Neural progenitor cell (in vitro differentiated cells): Measurements from ENCODE around the gene FOLR2. TPM values are rescaled to one million over a fixed set of nuclear protein-coding genes. Genes with fewer than 3 reads are reported as not detected.
A peak's percentile ranks its signal among the peaks of the same experiment; 100 is the strongest.

Experiments used
- DNase-seq: peaks from one replicate; pipeline ENCODE4 v3.0.0-alpha.2; 2016; ENCODE audit warnings: low spot score
- H2AFZ ChIP-seq: fragments of 200-600 bp; sonication (generic); replicated peaks from 2 replicates; pipeline ENCODE4 v1.6.1; 2016; ENCODE audit warnings: antibody characterized with exemption
- H3F3A ChIP-seq: fragments of 200-600 bp; sonication (generic); 2 replicates; pipeline ENCODE4 v1.6.1; 2016; ENCODE audit warnings: antibody characterized with exemption, low read depth
- H3K27ac ChIP-seq: fragments of 200-600 bp; sonication (generic); 2 replicates; pipeline ENCODE4 v1.5.1; 2016; ENCODE audit warnings: mild to moderate bottlenecking
- H3K27me3 ChIP-seq: fragments of 200-600 bp; sonication (generic); 2 replicates; pipeline ENCODE4 v1.6.1; 2016; ENCODE audit warnings: mild to moderate bottlenecking, moderate library complexity
- H3K36me3 ChIP-seq: fragments of 200-600 bp; sonication (generic); 2 replicates; pipeline ENCODE4 v1.5.1; 2016
- H3K4me1 ChIP-seq: fragments of 200-600 bp; sonication (generic); 2 replicates; pipeline ENCODE4 v1.6.1; 2016; ENCODE audit warnings: mixed run types
- H3K4me2 ChIP-seq: fragments of 200-600 bp; sonication (generic); 2 replicates; pipeline ENCODE4 v1.6.1; 2016
- H3K4me3 ChIP-seq: fragments of 200-600 bp; sonication (generic); 2 replicates; pipeline ENCODE4 v1.5.1; 2016
- H3K79me2 ChIP-seq: fragments of 200-600 bp; sonication (generic); 2 replicates; pipeline ENCODE4 v1.6.1; 2016; ENCODE audit warnings: low read depth
- H3K9ac ChIP-seq: fragments of 200-600 bp; sonication (generic); 2 replicates; pipeline ENCODE4 v1.6.1; 2016
- H3K9me3 ChIP-seq: fragments of 200-600 bp; sonication (generic); 2 replicates; pipeline ENCODE4 v1.5.1; 2016; ENCODE audit warnings: low read depth
- H4K20me1 ChIP-seq: fragments of 200-600 bp; sonication (generic); 2 replicates; pipeline ENCODE4 v1.6.1; 2016; ENCODE audit warnings: low read depth
- H3K27ac Mint-ChIP-seq: 3 replicates; pipeline ENCODE4 v1.8.0; 2021; ENCODE audit warnings: mixed read lengths
- H3K27me3 Mint-ChIP-seq: 2 replicates; pipeline ENCODE4 v1.8.0; 2022; ENCODE audit warnings: low read depth, mild to moderate bottlenecking, inconsistent platforms, moderate library complexity, mixed read lengths; ENCODE audit not compliant: insufficient read depth
- H3K36me3 Mint-ChIP-seq: 3 replicates; pipeline ENCODE4 v1.8.0; 2021; ENCODE audit warnings: mixed read lengths
- H3K4me1 Mint-ChIP-seq: 3 replicates; pipeline ENCODE4 v1.8.0; 2021; ENCODE audit warnings: mixed read lengths
- H3K4me3 Mint-ChIP-seq: 3 replicates; pipeline ENCODE4 v1.8.0; 2021; ENCODE audit warnings: mild to moderate bottlenecking, moderate library complexity, mixed read lengths
- H3K9me3 Mint-ChIP-seq: 3 replicates; pipeline ENCODE4 v1.8.0; 2020; ENCODE audit warnings: mixed read lengths
- CTCF ChIP-seq: fragments of 200-600 bp; sonication (generic); IDR thresholded peaks from 2 replicates; pipeline ENCODE4 v1.5.1; 2017; ENCODE audit warnings: antibody characterized with exemption, mild to moderate bottlenecking
- EZH2 ChIP-seq: fragments of 200-600 bp; sonication (generic); IDR thresholded peaks from 2 replicates; pipeline ENCODE4 v1.6.1; 2017; ENCODE audit warnings: antibody characterized with exemption, mild to moderate bottlenecking, moderate library complexity
- EZH2phosphoT487 ChIP-seq: fragments of 200-600 bp; sonication (generic); IDR thresholded peaks from 2 replicates; pipeline ENCODE4 v1.6.1; 2017; ENCODE audit warnings: antibody characterized with exemption
- total RNA-seq: library from RNA; depleted of rRNA; stranded (reverse); fragments of >200 nt; gene quantifications from 2 replicates; pipeline ENCODE4 v1.2.3, GENCODE V29; 2015; ENCODE audit warnings: low replicate concordance

Gene FOLR2
- total RNA-seq, 1 donor from 2014 or later, result not detected

- H3K27me3 Mint-ChIP-seq, result peaks cover 40% of the 10 kb centered on the region
- peaks cover 26% of the 10 kb centered on the region for H3K4me1 Mint-ChIP-seq
- Histone ChIP-seq H3K27ac (no peak overlapping the region), H3K4me2 (peak overlapping the region; percentile 72), H3K79me2 (no peaks in the 10 kb centered on the region), H3K36me3 (no peaks in the 10 kb centered on the region), H4K20me1 (peaks cover 25% of the 10 kb centered on the region), H3K9me3 (no peaks in the 10 kb centered on the region), H3K4me3 (peak overlapping the region; percentile 32), H2AFZ (peak overlapping the region; percentile 79), H3K4me1 (peaks cover 29% of the 10 kb centered on the region), H3K27me3 (peaks cover 73% of the 10 kb centered on the region), H3K9ac (no peak overlapping the region), H3F3A (peaks cover 34% of the 10 kb centered on the region)
- TF ChIP-seq EZH2, result peak; percentile 90
- TF ChIP-seq CTCF, result no peak
- peak; percentile 60 for TF ChIP-seq EZH2phosphoT487
- H3K27ac Mint-ChIP-seq, result no peak overlapping the region
- DNase-seq, result peak; percentile 20
- peaks cover 12% of the 10 kb centered on the region for H3K36me3 Mint-ChIP-seq
- H3K9me3 Mint-ChIP-seq, result peaks cover 15% of the 10 kb centered on the region
- H3K4me3 Mint-ChIP-seq, result peak overlapping the region; percentile 80
Measured at GRCh38 chr11:72240461-72241290, 24.1 kb downstream of the FOLR2 start.

GRCh38 chr11:72241291-72241781 lies 24.7 kb downstream of the FOLR2 start:
- Mint-ChIP-seq H3K4me3 (no peak overlapping the region), H3K27me3 (peaks cover 40% of the 10 kb centered on the region), H3K36me3 (peaks cover 12% of the 10 kb centered on the region), H3K9me3 (peaks cover 15% of the 10 kb centered on the region), H3K27ac (no peak overlapping the region), H3K4me1 (peaks cover 26% of the 10 kb centered on the region)
- Histone ChIP-seq H3K9ac (no peak overlapping the region), H4K20me1 (peaks cover 25% of the 10 kb centered on the region), H3K4me1 (peaks cover 29% of the 10 kb centered on the region), H3K79me2 (no peaks in the 10 kb centered on the region), H3K4me3 (no peak overlapping the region), H3K27ac (no peak overlapping the region), H3K27me3 (peaks cover 79% of the 10 kb centered on the region), H3K9me3 (no peaks in the 10 kb centered on the region), H3K36me3 (no peaks in the 10 kb centered on the region), H3F3A (peaks cover 32% of the 10 kb centered on the region), H2AFZ (no peak overlapping the region), H3K4me2 (peak overlapping the region; percentile 72)
- TF ChIP-seq EZH2phosphoT487, result peak; percentile 27
- no peak for TF ChIP-seq CTCF
- TF ChIP-seq EZH2, result no peak
- DNase-seq, result peak; percentile 37

- Histone ChIP-seq H4K20me1 (peaks cover 23% of the 10 kb centered on the region), H3K27ac (no peak overlapping the region), H3K36me3 (no peaks in the 10 kb centered on the region), H3K79me2 (no peaks in the 10 kb centered on the region), H3K9me3 (no peaks in the 10 kb centered on the region), H3K4me3 (no peak overlapping the region), H3K4me2 (no peak overlapping the region), H3F3A (peaks cover 26% of the 10 kb centered on the region), H3K27me3 (peaks cover 87% of the 10 kb centered on the region), H3K9ac (no peak overlapping the region), H2AFZ (no peak overlapping the region), H3K4me1 (peaks cover 29% of the 10 kb centered on the region)
- Mint-ChIP-seq H3K9me3 (peaks cover 15% of the 10 kb centered on the region), H3K4me1 (peaks cover 26% of the 10 kb centered on the region), H3K4me3 (peak overlapping the region; percentile 5), H3K27me3 (peaks cover 40% of the 10 kb centered on the region), H3K36me3 (peaks cover 8% of the 10 kb centered on the region), H3K27ac (no peak overlapping the region)
- no peak for TF ChIP-seq CTCF
- no peak for TF ChIP-seq EZH2phosphoT487
- no peak for DNase-seq
Measured at GRCh38 chr11:72242141-72242540, 25.5 kb downstream of the FOLR2 start.
